ENCODE results near the gene NR1I3.

- TF ChIP-seq CTCF (IDR thresholded peaks at IDR 0.05) (no peak), EZH2 (IDR thresholded peaks at IDR 0.05) (no peak), EZH2phosphoT487 (IDR thresholded peaks at IDR 0.05) (no peak)
Observed at GRCh38 chr1:161196521-161197451, 41.2 kb downstream of the NR1I3 start.

Measured in neural progenitor cell (in vitro differentiated cells).